Lung (tissue), 16 donors: ENCODE results near the gene CNKSR1. TPM values are rescaled to one million over a fixed set of nuclear protein-coding genes. Genes with fewer than 3 reads are reported as not detected.

Experiments used
- ATAC-seq: fragments of 200-7000 bp; cut with Tn5 transposase; one replicate; pipeline ENCODE4 v1.9.1; 2020; ENCODE audit warnings: moderate number of reproducible peaks; ENCODE audit not compliant: insufficient read depth, low FRiP score
- DNase-seq, 3 donors: peaks; one replicate each; pipeline ENCODE4 v3.0.0-alpha.2; 2013 to 2017
- H3K27ac ChIP-seq, 2 donors: one replicate each; pipeline ENCODE4 v1.5.1; 2013; ENCODE audit warnings: mild to moderate bottlenecking in 2 of 2, moderate library complexity in 2 of 2, control low read depth in 1 of 2, inconsistent platforms in 1 of 2, low read depth in 1 of 2, low read length in 1 of 2
- H3K27me3 ChIP-seq, 3 donors: one replicate each; pipeline ENCODE4 v1.5.1; 2013; ENCODE audit warnings: low read length in 2 of 3; ENCODE audit not compliant: control insufficient read depth in 3 of 3, insufficient read depth in 3 of 3
- H3K36me3 ChIP-seq, 4 donors: one replicate each; pipeline ENCODE4 v1.5.1; 2013; ENCODE audit warnings: low read length in 4 of 4, mild to moderate bottlenecking in 1 of 4, moderate library complexity in 1 of 4; ENCODE audit not compliant: control insufficient read depth in 4 of 4, insufficient read depth in 4 of 4
- H3K4me1 ChIP-seq, 5 donors: one replicate each; pipeline ENCODE4 v1.5.1; 2013; ENCODE audit warnings: low read length in 5 of 5, mild to moderate bottlenecking in 2 of 5, moderate library complexity in 1 of 5; ENCODE audit not compliant: control insufficient read depth in 5 of 5, insufficient read depth in 5 of 5
- H3K4me3 ChIP-seq: one replicate; pipeline ENCODE4 v1.5.1; 2013; ENCODE audit warnings: mild to moderate bottlenecking, control low read depth, moderate library complexity
- H3K9ac ChIP-seq, 2 donors: one replicate each; pipeline ENCODE4 v1.5.1; 2013; ENCODE audit warnings: low read length in 2 of 2, control low read depth in 1 of 2; ENCODE audit not compliant: insufficient read depth in 1 of 2
- H3K9me3 ChIP-seq, 4 donors: one replicate each; pipeline ENCODE4 v1.5.1; 2013; ENCODE audit warnings: low read length in 3 of 4, mild to moderate bottlenecking in 1 of 4, moderate library complexity in 1 of 4; ENCODE audit not compliant: control insufficient read depth in 4 of 4, insufficient read depth in 3 of 4
- WGBS, 2 donors: extraction: QIAGEN DNeasy Blood & Tissue Kit; methylation state at CpG; one replicate each; pipeline ENCODE4 v1.1.7; 2013; 5-methylcytosine and 5-hydroxymethylcytosine counted together
- long read RNA-seq, 5 donors: transcript quantifications; one replicate each; lab custom pipeline, GENCODE V29; 2026
- polyA plus RNA-seq, 2 donors: library from polyadenylated mRNA; stranded (reverse); fragments of 200-250 nt; gene quantifications; one replicate each; pipeline ENCODE4 v1.2.1, GENCODE V29; 2013
- total RNA-seq, 2 donors: library from RNA; depleted of rRNA in 1 of 2; stranded (reverse); fragments of >200 nt in 1 of 2; gene quantifications; one replicate each; pipeline ENCODE4 v1.2.1, GENCODE V29; 2014 to 2021
- TF ChIP-seq, protein P1 (sequence below): IDR thresholded peaks from 2 replicates; pipeline ENCODE4 v1.5.1; 2012; ENCODE audit warnings: mild to moderate bottlenecking; ENCODE audit errors: control extremely low read depth, extremely low read depth
- donor health status: control.
- donor health status: control.
- donor health status: Bipolar disorder and iron deficiency.
- donor health status: healthy.
- donor health status: DM: yes; HTN: yes; CAD: no.

CNKSR1 gene, protein sequence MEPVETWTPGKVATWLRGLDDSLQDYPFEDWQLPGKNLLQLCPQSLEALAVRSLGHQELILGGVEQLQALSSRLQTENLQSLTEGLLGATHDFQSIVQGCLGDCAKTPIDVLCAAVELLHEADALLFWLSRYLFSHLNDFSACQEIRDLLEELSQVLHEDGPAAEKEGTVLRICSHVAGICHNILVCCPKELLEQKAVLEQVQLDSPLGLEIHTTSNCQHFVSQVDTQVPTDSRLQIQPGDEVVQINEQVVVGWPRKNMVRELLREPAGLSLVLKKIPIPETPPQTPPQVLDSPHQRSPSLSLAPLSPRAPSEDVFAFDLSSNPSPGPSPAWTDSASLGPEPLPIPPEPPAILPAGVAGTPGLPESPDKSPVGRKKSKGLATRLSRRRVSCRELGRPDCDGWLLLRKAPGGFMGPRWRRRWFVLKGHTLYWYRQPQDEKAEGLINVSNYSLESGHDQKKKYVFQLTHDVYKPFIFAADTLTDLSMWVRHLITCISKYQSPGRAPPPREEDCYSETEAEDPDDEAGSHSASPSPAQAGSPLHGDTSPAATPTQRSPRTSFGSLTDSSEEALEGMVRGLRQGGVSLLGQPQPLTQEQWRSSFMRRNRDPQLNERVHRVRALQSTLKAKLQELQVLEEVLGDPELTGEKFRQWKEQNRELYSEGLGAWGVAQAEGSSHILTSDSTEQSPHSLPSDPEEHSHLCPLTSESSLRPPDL
- 10 to 100 TPM; 29.9 to 34.7 TPM for total RNA-seq
- polyA plus RNA-seq: 10 to 100 TPM; 10.8 to 26.7 TPM
- long read RNA-seq, donor 1: 0 reads
- long read RNA-seq, donor 2: 0 reads
- long read RNA-seq, donor 3, partial matches to known transcripts: 0 of 1 reads
- long read RNA-seq, donor 3, other reads (novel, unspliced or antisense): 0 of 1 reads
- long read RNA-seq, donor 4: 0 reads
- long read RNA-seq, donor 5, partial matches to known transcripts: 0 of 1 reads
- long read RNA-seq, donor 5, other reads (novel, unspliced or antisense): 0 of 1 reads

DNA sequence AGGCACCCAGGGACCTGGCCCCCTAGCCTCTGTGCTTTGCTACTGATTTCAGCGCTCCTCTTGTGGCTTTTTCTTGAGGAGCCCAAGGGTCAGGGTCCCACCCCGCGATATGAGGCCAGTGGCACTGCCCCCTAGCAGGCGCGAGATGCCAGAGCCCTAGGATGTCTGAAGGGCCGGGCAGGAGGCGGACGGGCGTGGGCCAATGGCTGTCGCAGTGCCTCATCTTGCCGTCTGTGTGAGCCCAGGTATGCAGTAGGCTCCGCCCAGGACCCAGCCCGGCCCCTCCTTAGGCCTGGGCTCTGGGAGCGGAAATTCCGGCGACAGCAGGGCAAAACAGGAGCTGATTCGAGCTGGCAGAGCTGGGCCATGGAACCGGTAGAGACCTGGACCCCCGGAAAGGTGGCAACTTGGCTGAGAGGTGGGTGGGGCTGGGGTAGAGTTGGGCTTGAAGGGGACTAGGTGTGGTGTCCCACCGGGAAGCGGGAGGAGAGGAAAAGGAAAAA is at the start of gene CNKSR1:
Gene CNKSR1, plus strand, starts transcription at position 310 of the 503 bp plus-strand sequence. Its CDS starts 57 bp downstream, at position 367.
- peak; percentile 86 for ATAC-seq
- 27 to 48% methylated on average over 21 of the region's 21 CpGs for WGBS, 2 donors
- H3K4me1 ChIP-seq: no peaks in the 10 kb centered on the region
- peaks cover 0 to 7% (median 0%) of the 10 kb centered on the region in 4 donors for H3K36me3 ChIP-seq
- H3K27ac ChIP-seq: peak within 1 kb of the TSS in 1 of 2 donors; percentile 74
- no peaks in the 10 kb centered on the region for H3K27me3 ChIP-seq
- H3K9ac ChIP-seq: peak within 1 kb of the TSS in 1 of 2 donors; percentile 37
- TF ChIP-seq, protein P1, sequence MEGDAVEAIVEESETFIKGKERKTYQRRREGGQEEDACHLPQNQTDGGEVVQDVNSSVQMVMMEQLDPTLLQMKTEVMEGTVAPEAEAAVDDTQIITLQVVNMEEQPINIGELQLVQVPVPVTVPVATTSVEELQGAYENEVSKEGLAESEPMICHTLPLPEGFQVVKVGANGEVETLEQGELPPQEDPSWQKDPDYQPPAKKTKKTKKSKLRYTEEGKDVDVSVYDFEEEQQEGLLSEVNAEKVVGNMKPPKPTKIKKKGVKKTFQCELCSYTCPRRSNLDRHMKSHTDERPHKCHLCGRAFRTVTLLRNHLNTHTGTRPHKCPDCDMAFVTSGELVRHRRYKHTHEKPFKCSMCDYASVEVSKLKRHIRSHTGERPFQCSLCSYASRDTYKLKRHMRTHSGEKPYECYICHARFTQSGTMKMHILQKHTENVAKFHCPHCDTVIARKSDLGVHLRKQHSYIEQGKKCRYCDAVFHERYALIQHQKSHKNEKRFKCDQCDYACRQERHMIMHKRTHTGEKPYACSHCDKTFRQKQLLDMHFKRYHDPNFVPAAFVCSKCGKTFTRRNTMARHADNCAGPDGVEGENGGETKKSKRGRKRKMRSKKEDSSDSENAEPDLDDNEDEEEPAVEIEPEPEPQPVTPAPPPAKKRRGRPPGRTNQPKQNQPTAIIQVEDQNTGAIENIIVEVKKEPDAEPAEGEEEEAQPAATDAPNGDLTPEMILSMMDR: no peak
- H3K4me3 ChIP-seq: peak within 1 kb of the TSS; percentile 24
- H3K9me3 ChIP-seq: no peaks in the 10 kb centered on the region
- DNase-seq: peak; percentile 53 to 80 (median 73)

DNA sequence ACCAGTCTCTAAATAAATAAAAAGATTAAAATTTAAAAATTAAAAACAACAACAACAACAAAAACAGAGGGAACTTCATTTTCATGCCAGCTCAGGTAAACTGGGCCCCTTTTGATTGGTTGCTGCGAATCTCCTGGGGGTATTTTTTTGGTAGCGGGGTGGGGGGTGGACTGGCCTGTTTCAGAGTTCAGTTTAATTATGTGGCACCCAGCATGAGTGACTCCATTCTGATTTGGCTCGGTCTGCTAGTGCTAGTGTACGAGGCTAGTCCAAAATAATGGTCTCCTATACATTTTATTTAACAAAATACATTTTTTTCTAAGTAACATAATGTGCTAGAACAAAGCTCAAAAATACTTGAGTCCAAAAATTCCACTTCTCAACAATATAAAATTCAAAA is 47.5 kb upstream of the CNKSR1 start:
- Histone ChIP-seq H3K4me3 (no peak overlapping the region), H3K36me3 (no peaks in the 10 kb centered on the region), H3K9me3 (no peaks in the 10 kb centered on the region), H3K27ac (no peak overlapping the region), H3K4me1 (peaks cover 0 to 6% (median 6%) of the 10 kb centered on the region in 5 donors), H3K27me3 (no peaks in the 10 kb centered on the region), H3K9ac (no peak overlapping the region)
- 96 to 97% methylated on average over 4 of the region's 4 CpGs for WGBS, 2 donors
- ATAC-seq: no peak
- no peak for DNase-seq
- TF ChIP-seq, protein P1: no peak

DNA sequence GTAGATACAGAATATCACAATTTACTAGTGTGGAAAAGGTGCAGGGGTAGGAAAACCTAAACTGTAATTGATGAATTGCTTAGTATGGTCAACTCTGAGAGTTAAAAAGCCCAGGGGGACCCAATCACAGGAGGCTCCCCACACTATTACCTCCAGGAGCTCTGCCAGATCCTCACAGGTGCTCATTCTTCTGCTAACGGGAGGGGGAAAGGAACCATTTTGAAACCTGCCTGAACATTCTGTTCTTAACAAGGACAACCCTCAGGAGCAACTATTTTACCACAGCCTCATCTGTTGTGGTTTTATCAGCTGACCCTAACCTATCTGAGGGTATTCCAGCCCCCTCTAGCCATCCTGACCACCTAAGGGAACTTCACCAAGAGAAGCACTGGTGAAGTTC is 46.6 kb upstream of the CNKSR1 start:
- ATAC-seq (no peak), DNase-seq (no peak)
- Histone ChIP-seq H3K4me3 (no peak overlapping the region), H3K27me3 (no peaks in the 10 kb centered on the region), H3K4me1 (peaks cover 0 to 6% (median 6%) of the 10 kb centered on the region in 5 donors), H3K27ac (no peak overlapping the region), H3K9ac (no peak overlapping the region), H3K9me3 (no peaks in the 10 kb centered on the region), H3K36me3 (no peaks in the 10 kb centered on the region)
- TF ChIP-seq, protein P1: no peak
- 31 to 69% methylated on average over 1 of the region's 1 CpG for WGBS, 2 donors
